Neuronal stem cell (in vitro differentiated cells): ENCODE results near the gene CLIC2.

Experiments used
- DNase-seq: peaks from one replicate; pipeline ENCODE4 v3.0.0-alpha.2; 2013; ENCODE audit warnings: low spot score
- H2AFZ ChIP-seq: one replicate; pipeline ENCODE4 v1.6.1; 2013; ENCODE audit warnings: mild to moderate bottlenecking, low read length, inconsistent platforms
- H2AK5ac ChIP-seq: 2 replicates; pipeline ENCODE4 v1.6.1; 2013; ENCODE audit warnings: low read depth, mild to moderate bottlenecking, inconsistent platforms, low read length, moderate library complexity, mixed read lengths
- H2BK120ac ChIP-seq: 2 replicates; pipeline ENCODE4 v1.6.1; 2013; ENCODE audit warnings: low read depth, mild to moderate bottlenecking, inconsistent platforms, low read length, moderate library complexity, mixed read lengths
- H2BK12ac ChIP-seq: one replicate; pipeline ENCODE4 v1.6.1; 2013; ENCODE audit warnings: low read length, inconsistent platforms
- H2BK15ac ChIP-seq: 2 replicates; pipeline ENCODE4 v1.6.1; 2013; ENCODE audit warnings: mild to moderate bottlenecking, low read length, inconsistent platforms, mixed read lengths
- H2BK5ac ChIP-seq: one replicate; pipeline ENCODE4 v1.6.1; 2013; ENCODE audit warnings: inconsistent platforms, mild to moderate bottlenecking, low read length, moderate library complexity
- H3K14ac ChIP-seq: one replicate; pipeline ENCODE4 v1.6.1; 2013; ENCODE audit warnings: low read length, inconsistent platforms
- H3K18ac ChIP-seq: 2 replicates; pipeline ENCODE4 v1.6.1; 2013; ENCODE audit warnings: low read length, inconsistent platforms
- H3K23ac ChIP-seq: 2 replicates; pipeline ENCODE4 v1.6.1; 2013; ENCODE audit warnings: low read depth, mild to moderate bottlenecking, mixed read lengths, low read length, inconsistent platforms; ENCODE audit not compliant: poor library complexity
- H3K27ac ChIP-seq: replicated peaks from 3 replicates; pipeline ENCODE4 v1.5.1; 2013; ENCODE audit warnings: low read length, inconsistent platforms
- H3K27me3 ChIP-seq, 3 experiments: 2 replicates each; pipeline ENCODE4 v1.6.1; 2013; ENCODE audit warnings: low read length in 3 of 3, mild to moderate bottlenecking in 2 of 3, inconsistent platforms in 1 of 3, low read depth in 1 of 3, mixed read lengths in 1 of 3, moderate library complexity in 1 of 3; ENCODE audit not compliant: control insufficient read depth in 3 of 3, insufficient read depth in 3 of 3
- H3K36me3 ChIP-seq, 2 donors: replicated peaks in 1 of 2; 2 replicates each; pipeline ENCODE4 v1.6.1; 2013; ENCODE audit warnings: low read length in 2 of 2; ENCODE audit not compliant: control insufficient read depth in 2 of 2, insufficient read depth in 2 of 2
- H3K4ac ChIP-seq: 2 replicates; pipeline ENCODE4 v1.6.1; 2013; ENCODE audit warnings: inconsistent platforms, mild to moderate bottlenecking, low read length, moderate library complexity
- H3K4me1 ChIP-seq, 2 donors: 1 replicate in 1 of 2; 2 replicates in 1 of 2; pipeline ENCODE4 v1.6.1; 2013; ENCODE audit warnings: low read length in 2 of 2, low read depth in 1 of 2; ENCODE audit not compliant: control insufficient read depth in 2 of 2, insufficient read depth in 1 of 2
- H3K4me2 ChIP-seq: one replicate; pipeline ENCODE4 v1.6.1; 2013; ENCODE audit warnings: mild to moderate bottlenecking, low read length, inconsistent platforms; ENCODE audit not compliant: insufficient read depth, poor library complexity, severe bottlenecking
- H3K4me3 ChIP-seq, 2 donors: 2 replicates each; pipeline ENCODE4 v1.5.1; 2013; ENCODE audit warnings: low read length in 2 of 2, mild to moderate bottlenecking in 2 of 2, inconsistent platforms in 1 of 2, moderate library complexity in 1 of 2
- H3K79me1 ChIP-seq: one replicate; pipeline ENCODE4 v1.6.1; 2013; ENCODE audit warnings: low read depth, mild to moderate bottlenecking, inconsistent platforms, low read length, moderate library complexity
- H3K9ac ChIP-seq: one replicate; pipeline ENCODE4 v1.6.1; 2013; ENCODE audit warnings: mild to moderate bottlenecking, low read depth, low read length, inconsistent platforms; ENCODE audit not compliant: poor library complexity
- H3K9me3 ChIP-seq, 2 donors: replicated peaks in 1 of 2; 2 replicates each; pipeline versions ENCODE3 to v1.6.1; 2013; ENCODE audit warnings: low read length in 2 of 2, mild to moderate bottlenecking in 2 of 2, inconsistent platforms in 1 of 2, low read depth in 1 of 2, mixed read lengths in 1 of 2, moderate library complexity in 1 of 2; ENCODE audit not compliant: control insufficient read depth in 2 of 2, insufficient read depth in 1 of 2
- H4K8ac ChIP-seq: one replicate; pipeline ENCODE4 v1.6.1; 2013; ENCODE audit warnings: low read depth, mild to moderate bottlenecking, inconsistent platforms, low read length, moderate library complexity
- H4K91ac ChIP-seq: one replicate; pipeline ENCODE4 v1.6.1; 2013; ENCODE audit warnings: low read length, low read depth, mild to moderate bottlenecking, inconsistent platforms; ENCODE audit not compliant: poor library complexity
- WGBS, 2 donors: extraction: QIAGEN DNeasy Blood & Tissue Kit; methylation state at CpG; one replicate each; pipeline ENCODE4 v1.1.7; 2013; ENCODE audit warnings: missing lambda C conversion rate in 2 of 2, mixed read lengths in 1 of 2; ENCODE audit not compliant: insufficient read length in 2 of 2, insufficient replicate concordance in 1 of 2; ENCODE audit errors: extremely low coverage in 2 of 2; 5-methylcytosine and 5-hydroxymethylcytosine counted together

CLIC2 gene

GRCh38 chrX:155263854-155264628 is 70.4 kb downstream of the CLIC2 start, which contains the start of gene RAB39B:
Gene RAB39B (minus strand): TSS chrX:155264491. CDS start chrX:155264288, 203 bp downstream.
- Histone ChIP-seq H3K27me3 (no peaks in the 10 kb centered on the region), H2AFZ (peak within 1 kb of the TSS; percentile 92), H3K36me3 (peaks cover 2 to 11% of the 10 kb centered on the region in 2 donors), H3K4me1 (no peaks in the 10 kb centered on the region), H3K23ac (no peak within 1 kb of the TSS), H3K79me1 (no peaks in the 10 kb centered on the region), H3K14ac (no peak within 1 kb of the TSS), H3K4me2 (peak within 1 kb of the TSS; percentile 49), H4K8ac (no peak within 1 kb of the TSS), H2AK5ac (no peak within 1 kb of the TSS), H4K91ac (no peak within 1 kb of the TSS), H3K9ac (peak within 1 kb of the TSS; percentile 38), H3K4me3 (peak within 1 kb of the TSS; percentile 60 to 93), H3K4ac (no peak within 1 kb of the TSS), H3K9me3 (no peaks in the 10 kb centered on the region), H2BK120ac (no peak within 1 kb of the TSS), H3K27ac (no peak within 1 kb of the TSS), H3K18ac (peak within 1 kb of the TSS; percentile 52), H2BK15ac (no peak within 1 kb of the TSS), H2BK5ac (peak within 1 kb of the TSS; percentile 82), H2BK12ac (no peak within 1 kb of the TSS)
- WGBS, 2 donors = no CpG with 5 or more reads among the region's 58 CpGs
- peak; percentile 33 for DNase-seq

- Histone ChIP-seq H3K9me3 (no peaks in the 10 kb centered on the region), H2AK5ac (no peak overlapping the region), H4K91ac (no peak overlapping the region), H3K36me3 (peaks cover 2 to 11% of the 10 kb centered on the region in 2 donors), H3K27me3 (no peaks in the 10 kb centered on the region), H3K4ac (no peak overlapping the region), H3K27ac (no peak overlapping the region), H2BK120ac (no peak overlapping the region), H4K8ac (no peak overlapping the region), H3K4me1 (no peaks in the 10 kb centered on the region), H3K4me3 (peak overlapping the region in 1 of 2 donors; percentile 60), H3K79me1 (no peaks in the 10 kb centered on the region), H2BK12ac (no peak overlapping the region), H2BK15ac (no peak overlapping the region), H2BK5ac (no peak overlapping the region), H3K18ac (no peak overlapping the region), H3K9ac (no peak overlapping the region), H2AFZ (peak overlapping the region; percentile 92), H3K4me2 (no peak overlapping the region), H3K23ac (no peak overlapping the region), H3K14ac (no peak overlapping the region)
- no peak for DNase-seq
- no CpG with 5 or more reads among the region's 5 CpGs for WGBS, 2 donors
Observed at GRCh38 chrX:155262970-155263754, 71.3 kb downstream of the CLIC2 start.

DNA sequence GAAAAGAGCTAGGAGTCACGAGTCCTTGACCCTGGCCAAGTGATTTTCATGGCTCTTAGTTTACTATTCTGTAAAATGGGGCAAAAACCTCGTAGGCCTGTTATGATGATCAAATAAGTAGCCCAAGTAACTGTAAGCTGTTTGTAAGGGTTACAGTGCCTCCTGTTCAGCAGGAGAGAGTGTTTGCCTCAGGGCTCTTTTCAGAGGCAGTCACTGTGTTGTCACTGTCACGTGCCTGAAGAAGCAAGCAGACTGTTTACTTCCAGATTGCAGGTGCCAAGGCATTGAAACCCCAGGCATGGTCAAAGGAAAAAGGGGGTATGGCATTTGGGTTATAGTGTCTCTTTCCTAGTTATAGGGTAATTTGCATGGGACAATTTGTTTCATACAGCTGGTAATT is 74.7 kb downstream of the CLIC2 start:
- WGBS, 2 donors = no CpG with 5 or more reads among the region's 3 CpGs
- DNase-seq = no peak
- no peak overlapping the region for H3K27ac ChIP-seq

GRCh38 chrX:155251391-155251790 is 83.0 kb downstream of the CLIC2 start:
- Histone ChIP-seq H3K36me3 (no peaks in the 10 kb centered on the region), H3K9me3 (no peaks in the 10 kb centered on the region), H3K23ac (no peak overlapping the region), H2BK12ac (no peak overlapping the region), H2AK5ac (no peak overlapping the region), H3K27ac (no peak overlapping the region), H3K27me3 (no peaks in the 10 kb centered on the region), H3K79me1 (no peaks in the 10 kb centered on the region), H3K4me1 (no peaks in the 10 kb centered on the region), H3K4ac (no peak overlapping the region), H2BK5ac (no peak overlapping the region), H2BK120ac (no peak overlapping the region), H2BK15ac (no peak overlapping the region), H3K14ac (no peak overlapping the region), H3K9ac (no peak overlapping the region), H4K8ac (no peak overlapping the region), H3K18ac (no peak overlapping the region), H3K4me2 (no peak overlapping the region), H2AFZ (no peak overlapping the region), H4K91ac (no peak overlapping the region), H3K4me3 (no peak overlapping the region)
- WGBS, 2 donors = no CpG with 5 or more reads among the region's 1 CpG
- no peak for DNase-seq

More for the DNA sequence above, 74.7 kb downstream of the CLIC2 start:
- H2AFZ ChIP-seq = no peak overlapping the region
- H2BK12ac ChIP-seq = no peak overlapping the region
- no peak overlapping the region for H2BK15ac ChIP-seq
- H2BK5ac ChIP-seq = no peak overlapping the region
- H3K14ac ChIP-seq = no peak overlapping the region
- no peak overlapping the region for H4K91ac ChIP-seq
- no peak overlapping the region for H2AK5ac ChIP-seq
- no peak overlapping the region for H3K9ac ChIP-seq
- H4K8ac ChIP-seq = no peak overlapping the region
- H3K36me3 ChIP-seq = peaks cover 2 to 11% of the 10 kb centered on the region in 2 donors
- H2BK120ac ChIP-seq = no peak overlapping the region
- H3K27me3 ChIP-seq = no peaks in the 10 kb centered on the region
- no peaks in the 10 kb centered on the region for H3K4me1 ChIP-seq
- no peaks in the 10 kb centered on the region for H3K79me1 ChIP-seq
- H3K23ac ChIP-seq = no peak overlapping the region
- H3K4me3 ChIP-seq = no peak overlapping the region
- H3K4ac ChIP-seq = no peak overlapping the region
- no peaks in the 10 kb centered on the region for H3K9me3 ChIP-seq
- no peak overlapping the region for H3K4me2 ChIP-seq
- H3K18ac ChIP-seq = no peak overlapping the region
